Neural progenitor cell (in vitro differentiated cells): Measurements from ENCODE around the gene FBL. TPM values are rescaled to one million over a fixed set of nuclear protein-coding genes. Genes with fewer than 3 reads are reported as not detected.

Experiments used
- DNase-seq: peaks from one replicate; pipeline ENCODE4 v3.0.0-alpha.2; 2016; ENCODE audit warnings: low spot score
- H2AFZ ChIP-seq: fragments of 200-600 bp; sonication (generic); replicated peaks from 2 replicates; pipeline ENCODE4 v1.6.1; 2016; ENCODE audit warnings: antibody characterized with exemption
- H3F3A ChIP-seq: fragments of 200-600 bp; sonication (generic); 2 replicates; pipeline ENCODE4 v1.6.1; 2016; ENCODE audit warnings: antibody characterized with exemption, low read depth
- H3K27ac ChIP-seq: fragments of 200-600 bp; sonication (generic); 2 replicates; pipeline ENCODE4 v1.5.1; 2016; ENCODE audit warnings: mild to moderate bottlenecking
- H3K27me3 ChIP-seq: fragments of 200-600 bp; sonication (generic); 2 replicates; pipeline ENCODE4 v1.6.1; 2016; ENCODE audit warnings: mild to moderate bottlenecking, moderate library complexity
- H3K36me3 ChIP-seq: fragments of 200-600 bp; sonication (generic); 2 replicates; pipeline ENCODE4 v1.5.1; 2016
- H3K4me1 ChIP-seq: fragments of 200-600 bp; sonication (generic); 2 replicates; pipeline ENCODE4 v1.6.1; 2016; ENCODE audit warnings: mixed run types
- H3K4me2 ChIP-seq: fragments of 200-600 bp; sonication (generic); 2 replicates; pipeline ENCODE4 v1.6.1; 2016
- H3K4me3 ChIP-seq: fragments of 200-600 bp; sonication (generic); 2 replicates; pipeline ENCODE4 v1.5.1; 2016
- H3K79me2 ChIP-seq: fragments of 200-600 bp; sonication (generic); 2 replicates; pipeline ENCODE4 v1.6.1; 2016; ENCODE audit warnings: low read depth
- H3K9ac ChIP-seq: fragments of 200-600 bp; sonication (generic); 2 replicates; pipeline ENCODE4 v1.6.1; 2016
- H3K9me3 ChIP-seq: fragments of 200-600 bp; sonication (generic); 2 replicates; pipeline ENCODE4 v1.5.1; 2016; ENCODE audit warnings: low read depth
- H4K20me1 ChIP-seq: fragments of 200-600 bp; sonication (generic); 2 replicates; pipeline ENCODE4 v1.6.1; 2016; ENCODE audit warnings: low read depth
- H3K27ac Mint-ChIP-seq: 3 replicates; pipeline ENCODE4 v1.8.0; 2021; ENCODE audit warnings: mixed read lengths
- H3K27me3 Mint-ChIP-seq: 2 replicates; pipeline ENCODE4 v1.8.0; 2022; ENCODE audit warnings: low read depth, mild to moderate bottlenecking, inconsistent platforms, moderate library complexity, mixed read lengths; ENCODE audit not compliant: insufficient read depth
- H3K36me3 Mint-ChIP-seq: 3 replicates; pipeline ENCODE4 v1.8.0; 2021; ENCODE audit warnings: mixed read lengths
- H3K4me1 Mint-ChIP-seq: 3 replicates; pipeline ENCODE4 v1.8.0; 2021; ENCODE audit warnings: mixed read lengths
- H3K4me3 Mint-ChIP-seq: 3 replicates; pipeline ENCODE4 v1.8.0; 2021; ENCODE audit warnings: mild to moderate bottlenecking, moderate library complexity, mixed read lengths
- H3K9me3 Mint-ChIP-seq: 3 replicates; pipeline ENCODE4 v1.8.0; 2020; ENCODE audit warnings: mixed read lengths
- CTCF ChIP-seq: fragments of 200-600 bp; sonication (generic); IDR thresholded peaks from 2 replicates; pipeline ENCODE4 v1.5.1; 2017; ENCODE audit warnings: antibody characterized with exemption, mild to moderate bottlenecking
- EZH2 ChIP-seq: fragments of 200-600 bp; sonication (generic); IDR thresholded peaks from 2 replicates; pipeline ENCODE4 v1.6.1; 2017; ENCODE audit warnings: antibody characterized with exemption, mild to moderate bottlenecking, moderate library complexity
- EZH2phosphoT487 ChIP-seq: fragments of 200-600 bp; sonication (generic); IDR thresholded peaks from 2 replicates; pipeline ENCODE4 v1.6.1; 2017; ENCODE audit warnings: antibody characterized with exemption
- total RNA-seq: library from RNA; depleted of rRNA; stranded (reverse); fragments of >200 nt; gene quantifications from 2 replicates; pipeline ENCODE4 v1.2.3, GENCODE V29; 2015; ENCODE audit warnings: low replicate concordance

The FBL gene
- total RNA-seq, 1 donor from 2014 or later: 428 TPM

- peaks cover 10% of the 10 kb centered on the region for H3K27me3 Mint-ChIP-seq
- H3K27ac Mint-ChIP-seq: no peak overlapping the region
- Histone ChIP-seq H3K36me3 (peaks cover 10% of the 10 kb centered on the region), H3K27ac (peak overlapping the region; percentile 77), H3K27me3 (no peaks in the 10 kb centered on the region), H3K4me3 (no peak overlapping the region), H3F3A (peaks cover 11% of the 10 kb centered on the region), H3K9me3 (no peaks in the 10 kb centered on the region), H3K9ac (no peak overlapping the region), H3K4me1 (no peaks in the 10 kb centered on the region), H2AFZ (no peak overlapping the region), H3K79me2 (peaks cover 10% of the 10 kb centered on the region), H3K4me2 (no peak overlapping the region), H4K20me1 (peaks cover 2% of the 10 kb centered on the region)
- H3K4me1 Mint-ChIP-seq: no peaks in the 10 kb centered on the region
- H3K4me3 Mint-ChIP-seq: no peak overlapping the region
- TF ChIP-seq EZH2phosphoT487: no peak
- no peak for TF ChIP-seq CTCF
- TF ChIP-seq EZH2: no peak
- H3K9me3 Mint-ChIP-seq: no peaks in the 10 kb centered on the region
- H3K36me3 Mint-ChIP-seq: peaks cover 27% of the 10 kb centered on the region
- no peak for DNase-seq
Observed at GRCh38 chr19:39825531-39826076, 20.6 kb downstream of the FBL start.

- H3K9me3 Mint-ChIP-seq: no peaks in the 10 kb centered on the region
- Histone ChIP-seq H3K4me2 (peak overlapping the region; percentile 95), H3K4me3 (peak overlapping the region; percentile 81), H3K9ac (no peak overlapping the region), H4K20me1 (peaks cover 2% of the 10 kb centered on the region), H3F3A (peaks cover 11% of the 10 kb centered on the region), H3K27ac (peak overlapping the region; percentile 77), H3K27me3 (no peaks in the 10 kb centered on the region), H3K36me3 (peaks cover 9% of the 10 kb centered on the region), H3K9me3 (no peaks in the 10 kb centered on the region), H3K4me1 (no peaks in the 10 kb centered on the region), H3K79me2 (peaks cover 6% of the 10 kb centered on the region), H2AFZ (no peak overlapping the region)
- no peak overlapping the region for H3K4me3 Mint-ChIP-seq
- no peak for TF ChIP-seq EZH2phosphoT487
- no peak for TF ChIP-seq EZH2
- no peak for TF ChIP-seq CTCF
- H3K27ac Mint-ChIP-seq: peak overlapping the region; percentile 72
- H3K4me1 Mint-ChIP-seq: no peaks in the 10 kb centered on the region
- H3K27me3 Mint-ChIP-seq: peaks cover 7% of the 10 kb centered on the region
- no peak for DNase-seq
- H3K36me3 Mint-ChIP-seq: peaks cover 22% of the 10 kb centered on the region
Observed at GRCh38 chr19:39825093-39825463, 21.1 kb downstream of the FBL start.

- Histone ChIP-seq H3K79me2 (peaks cover 5% of the 10 kb centered on the region), H3K4me1 (no peaks in the 10 kb centered on the region), H3K4me3 (peak overlapping the region; percentile 81), H3K27ac (peak overlapping the region; percentile 77), H3K9ac (peak overlapping the region; percentile 53), H2AFZ (peak overlapping the region; percentile 11), H3K36me3 (peaks cover 4% of the 10 kb centered on the region), H4K20me1 (peaks cover 2% of the 10 kb centered on the region), H3K4me2 (peak overlapping the region; percentile 95), H3F3A (peaks cover 11% of the 10 kb centered on the region), H3K27me3 (no peaks in the 10 kb centered on the region), H3K9me3 (no peaks in the 10 kb centered on the region)
- Mint-ChIP-seq H3K36me3 (peaks cover 18% of the 10 kb centered on the region), H3K4me1 (no peaks in the 10 kb centered on the region), H3K9me3 (no peaks in the 10 kb centered on the region), H3K4me3 (no peak overlapping the region), H3K27me3 (peaks cover 5% of the 10 kb centered on the region), H3K27ac (peak overlapping the region; percentile 72)
- peak; percentile 96 for DNase-seq
- TF ChIP-seq EZH2 (no peak), CTCF (no peak), EZH2phosphoT487 (no peak)
Observed at GRCh38 chr19:39824143-39825092, 21.8 kb downstream of the FBL start.
